RWPE2 (cell line): Measurements from ENCODE around the gene FIBCD1.

Experiments used
- ATAC-seq: fragments of 200-7000 bp; cut with Tn5 transposase; 3 replicates; pipeline ENCODE4 v1.9.1; 2021; ENCODE audit warnings: low read depth
- DNase-seq: peaks from one replicate; pipeline ENCODE4 v3.0.0-alpha.2; 2020; ENCODE audit warnings: low spot score
- H3K27ac ChIP-seq: fragments of 450-650 bp; 2 replicates; pipeline ENCODE4 v1.5.1; 2017; ENCODE audit warnings: mild to moderate bottlenecking; ENCODE audit not compliant: poor library complexity, severe bottlenecking
- H3K27me3 ChIP-seq: fragments of 250-450 bp; sonication (Bioruptor Pico); 2 replicates; pipeline ENCODE4 v1.5.1; 2021; ENCODE audit warnings: mild to moderate bottlenecking, moderate library complexity; ENCODE audit not compliant: insufficient read depth, poor library complexity, severe bottlenecking
- H3K36me3 ChIP-seq: fragments of 250-450 bp; sonication (Bioruptor Pico); 2 replicates; pipeline ENCODE4 v1.5.1; 2020; ENCODE audit warnings: low read depth, mild to moderate bottlenecking, moderate library complexity
- H3K4me1 ChIP-seq: fragments of 250-450 bp; sonication (Bioruptor Pico); 2 replicates; pipeline ENCODE4 v1.5.1; 2021; ENCODE audit warnings: mild to moderate bottlenecking, moderate library complexity; ENCODE audit not compliant: insufficient read depth, poor library complexity, severe bottlenecking
- H3K4me3 ChIP-seq: fragments of 250-450 bp; sonication (Bioruptor Pico); 2 replicates; pipeline ENCODE4 v1.5.1; 2021; ENCODE audit warnings: mild to moderate bottlenecking, moderate library complexity; ENCODE audit not compliant: severe bottlenecking
- H3K9me3 ChIP-seq: fragments of 250-450 bp; sonication (Bioruptor Pico); 2 replicates; pipeline ENCODE4 v1.5.1; 2021; ENCODE audit warnings: mild to moderate bottlenecking, moderate library complexity; ENCODE audit not compliant: severe bottlenecking
- CTCF ChIP-seq: fragments of 450-650 bp; IDR thresholded peaks from one replicate; pipeline ENCODE4 v1.5.1; 2017; ENCODE audit warnings: mild to moderate bottlenecking, moderate library complexity; ENCODE audit not compliant: poor library complexity, severe bottlenecking

FIBCD1 gene

GRCh38 chr9:130986356-130986965 is 47.4 kb upstream of the FIBCD1 start:
- Histone ChIP-seq H3K4me3 (no peak overlapping the region), H3K4me1 (no peaks in the 10 kb centered on the region), H3K27me3 (no peaks in the 10 kb centered on the region), H3K27ac (no peak overlapping the region), H3K36me3 (no peaks in the 10 kb centered on the region), H3K9me3 (peaks cover 5% of the 10 kb centered on the region)
- no peak for TF ChIP-seq CTCF
- ATAC-seq (no peak), DNase-seq (no peak)

- no peak overlapping the region for H3K27ac ChIP-seq
- H3K4me3 ChIP-seq, result no peak overlapping the region
- no peak for TF ChIP-seq CTCF
- peaks cover 5% of the 10 kb centered on the region for H3K9me3 ChIP-seq
- no peaks in the 10 kb centered on the region for H3K27me3 ChIP-seq
- ATAC-seq (no peak), DNase-seq (no peak)
- H3K4me1 ChIP-seq, result no peaks in the 10 kb centered on the region
- H3K36me3 ChIP-seq, result no peaks in the 10 kb centered on the region
These were observed 46.6 kb upstream of the FIBCD1 start for GRCh38 chr9:130985606-130986162.

GRCh38 chr9:130985029-130985428 is 46.0 kb upstream of the FIBCD1 start:
- Histone ChIP-seq H3K27me3 (no peaks in the 10 kb centered on the region), H3K27ac (no peak overlapping the region), H3K36me3 (no peaks in the 10 kb centered on the region), H3K4me3 (no peak overlapping the region), H3K4me1 (no peaks in the 10 kb centered on the region), H3K9me3 (peaks cover 7% of the 10 kb centered on the region)
- TF ChIP-seq CTCF, result no peak
- DNase-seq, result no peak
- no peak for ATAC-seq

- no peak for ATAC-seq
- H3K27me3 ChIP-seq, result no peaks in the 10 kb centered on the region
- DNase-seq, result no peak
- no peaks in the 10 kb centered on the region for H3K36me3 ChIP-seq
- H3K4me1 ChIP-seq, result no peaks in the 10 kb centered on the region
- H3K27ac ChIP-seq, result no peak overlapping the region
- no peak overlapping the region for H3K4me3 ChIP-seq
- peaks cover 7% of the 10 kb centered on the region for H3K9me3 ChIP-seq
- TF ChIP-seq CTCF, result no peak
These were observed 45.5 kb upstream of the FIBCD1 start for GRCh38 chr9:130984521-130984920.

- Histone ChIP-seq H3K27ac (no peak overlapping the region), H3K36me3 (no peaks in the 10 kb centered on the region), H3K4me1 (no peaks in the 10 kb centered on the region), H3K27me3 (no peaks in the 10 kb centered on the region), H3K9me3 (peaks cover 7% of the 10 kb centered on the region), H3K4me3 (no peak overlapping the region)
- no peak for TF ChIP-seq CTCF
- ATAC-seq, result no peak
- DNase-seq, result no peak
These were observed 44.9 kb upstream of the FIBCD1 start for GRCh38 chr9:130983970-130984369.
